Neutrophil (primary cell): Measurements from ENCODE around the gene TRABD2B.

Experiments
- H3K27ac ChIP-seq: fragments of 200-600 bp; sonication (generic); 2 replicates; pipeline ENCODE4 v1.5.1; 2016; ENCODE audit warnings: mild to moderate bottlenecking, moderate library complexity
- H3K27me3 ChIP-seq: fragments of 200-600 bp; sonication (generic); 2 replicates; pipeline ENCODE4 v1.6.0; 2016; ENCODE audit warnings: mild to moderate bottlenecking
- H3K36me3 ChIP-seq: fragments of 200-600 bp; sonication (generic); 2 replicates; pipeline ENCODE4 v1.5.1; 2017
- H3K4me1 ChIP-seq, 2 experiments: fragments of 200-600 bp in 1 of 2; sonication (generic) in 1 of 2; 1 replicate in 1 of 2; 2 replicates in 1 of 2; pipeline versions ENCODE4 v1.5.1 to v1.6.1; 2013 to 2016; ENCODE audit warnings: low read depth in 1 of 2, low read length in 1 of 2, mild to moderate bottlenecking in 1 of 2, moderate library complexity in 1 of 2; ENCODE audit not compliant: control insufficient read depth in 1 of 2, insufficient read depth in 1 of 2
- H3K4me3 ChIP-seq, 2 experiments: fragments of 200-600 bp in 1 of 2; sonication (generic) in 1 of 2; 1 replicate in 1 of 2; 2 replicates in 1 of 2; pipeline ENCODE4 v1.5.1; 2013 to 2016; ENCODE audit warnings: low read depth in 1 of 2, low read length in 1 of 2, mild to moderate bottlenecking in 1 of 2, moderate library complexity in 1 of 2
- H3K9me3 ChIP-seq: fragments of 200-600 bp; sonication (generic); 2 replicates; pipeline ENCODE4 v1.5.1; 2016
- TF ChIP-seq, protein P1 (sequence below): fragments of 200-600 bp; sonication (generic); IDR thresholded peaks from 2 replicates; pipeline ENCODE4 v1.5.1; 2016; ENCODE audit warnings: antibody characterized with exemption

TRABD2B gene

DNA sequence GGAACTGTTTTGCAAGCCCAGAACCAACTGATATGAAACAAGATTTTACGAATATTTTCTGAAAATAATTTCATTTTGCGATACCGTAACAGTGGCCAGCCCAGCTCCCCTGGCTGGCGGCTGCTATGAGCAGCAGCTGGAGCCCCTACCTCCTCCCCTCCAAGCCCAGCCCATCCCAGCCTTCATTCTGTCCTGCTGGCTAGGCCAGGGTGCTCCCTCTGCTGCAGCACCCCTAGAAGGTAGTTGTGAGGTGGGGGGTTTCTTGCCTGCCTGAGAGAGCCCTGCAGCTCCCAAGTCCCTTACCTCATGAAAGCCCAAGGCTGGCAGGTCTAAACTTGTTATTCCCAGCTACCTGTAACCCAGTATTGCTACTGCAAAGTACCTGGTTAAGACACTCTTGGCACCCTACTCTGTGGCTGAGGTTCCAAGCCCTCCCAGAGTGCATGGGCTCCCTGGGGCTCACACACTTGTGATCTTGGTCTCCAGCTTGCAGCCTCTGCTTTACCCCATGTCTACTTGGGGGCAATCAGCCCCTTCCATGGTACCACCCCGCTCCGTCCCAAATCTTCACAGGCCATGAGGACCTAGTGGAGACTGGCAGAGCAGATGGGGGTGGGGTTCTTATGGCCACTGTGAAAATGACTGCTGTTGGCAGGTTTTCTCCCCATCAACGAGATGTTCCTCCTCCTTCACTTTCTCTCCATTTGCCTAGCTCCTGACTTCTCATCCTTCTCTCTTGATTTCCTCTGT is 239.8 kb downstream of the TRABD2B start:
- no peak overlapping the region for H3K4me3 ChIP-seq
- H3K36me3 ChIP-seq, result no peaks in the 10 kb centered on the region
- H3K4me1 ChIP-seq, result no peaks in the 10 kb centered on the region
- H3K27ac ChIP-seq, result no peak overlapping the region
- TF ChIP-seq, protein P1, sequence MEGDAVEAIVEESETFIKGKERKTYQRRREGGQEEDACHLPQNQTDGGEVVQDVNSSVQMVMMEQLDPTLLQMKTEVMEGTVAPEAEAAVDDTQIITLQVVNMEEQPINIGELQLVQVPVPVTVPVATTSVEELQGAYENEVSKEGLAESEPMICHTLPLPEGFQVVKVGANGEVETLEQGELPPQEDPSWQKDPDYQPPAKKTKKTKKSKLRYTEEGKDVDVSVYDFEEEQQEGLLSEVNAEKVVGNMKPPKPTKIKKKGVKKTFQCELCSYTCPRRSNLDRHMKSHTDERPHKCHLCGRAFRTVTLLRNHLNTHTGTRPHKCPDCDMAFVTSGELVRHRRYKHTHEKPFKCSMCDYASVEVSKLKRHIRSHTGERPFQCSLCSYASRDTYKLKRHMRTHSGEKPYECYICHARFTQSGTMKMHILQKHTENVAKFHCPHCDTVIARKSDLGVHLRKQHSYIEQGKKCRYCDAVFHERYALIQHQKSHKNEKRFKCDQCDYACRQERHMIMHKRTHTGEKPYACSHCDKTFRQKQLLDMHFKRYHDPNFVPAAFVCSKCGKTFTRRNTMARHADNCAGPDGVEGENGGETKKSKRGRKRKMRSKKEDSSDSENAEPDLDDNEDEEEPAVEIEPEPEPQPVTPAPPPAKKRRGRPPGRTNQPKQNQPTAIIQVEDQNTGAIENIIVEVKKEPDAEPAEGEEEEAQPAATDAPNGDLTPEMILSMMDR, result no peak
- H3K9me3 ChIP-seq, result no peaks in the 10 kb centered on the region
- H3K27me3 ChIP-seq, result peaks cover 16% of the 10 kb centered on the region

DNA sequence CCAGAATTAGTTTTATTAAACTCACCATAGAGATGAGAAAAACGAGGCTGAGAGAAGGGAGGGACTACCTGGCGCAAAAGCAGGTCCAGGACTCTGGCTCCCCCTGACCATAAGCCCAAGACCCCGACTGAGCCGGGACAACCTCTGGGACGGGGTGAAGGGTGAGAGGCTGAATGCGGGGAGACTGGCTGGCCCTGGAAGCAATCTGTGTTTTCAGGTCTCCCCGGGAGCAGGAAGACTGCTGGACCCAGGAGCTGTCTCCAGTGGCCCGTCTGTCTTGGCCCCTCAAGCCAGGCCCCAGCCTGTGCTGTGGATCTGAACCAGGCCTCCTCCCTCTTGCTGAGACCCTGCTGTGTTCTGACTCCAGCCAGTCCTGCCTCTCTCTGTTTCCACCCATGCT is 240.8 kb downstream of the TRABD2B start:
- no peak overlapping the region for H3K4me3 ChIP-seq
- no peaks in the 10 kb centered on the region for H3K9me3 ChIP-seq
- no peaks in the 10 kb centered on the region for H3K4me1 ChIP-seq
- H3K36me3 ChIP-seq, result no peaks in the 10 kb centered on the region
- no peak overlapping the region for H3K27ac ChIP-seq
- TF ChIP-seq, protein P1, result no peak
- peaks cover 9% of the 10 kb centered on the region for H3K27me3 ChIP-seq

DNA sequence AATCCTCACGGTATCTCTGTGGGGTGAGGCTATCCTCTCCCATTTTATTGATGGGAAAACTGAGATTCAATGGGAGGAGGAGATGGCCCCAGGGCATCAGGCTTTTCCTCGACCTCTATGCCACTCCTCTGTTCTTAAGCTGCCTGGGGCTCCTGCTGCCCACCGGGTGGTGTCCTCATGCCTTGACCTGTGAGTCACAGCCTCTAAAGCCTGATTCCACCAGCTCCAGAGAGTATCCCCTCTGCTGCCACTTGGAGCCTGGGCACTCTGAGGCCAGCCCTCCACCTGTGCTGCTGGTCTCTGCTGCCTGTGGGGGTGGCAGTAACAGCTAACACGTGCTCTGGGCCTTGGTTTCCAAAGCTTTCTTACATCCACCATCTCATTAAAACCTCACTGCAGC is 241.2 kb downstream of the TRABD2B start:
- Histone ChIP-seq H3K27ac (no peak overlapping the region), H3K27me3 (peaks cover 9% of the 10 kb centered on the region), H3K4me1 (no peaks in the 10 kb centered on the region), H3K9me3 (no peaks in the 10 kb centered on the region), H3K4me3 (no peak overlapping the region), H3K36me3 (no peaks in the 10 kb centered on the region)
- TF ChIP-seq, protein P1, result no peak

DNA sequence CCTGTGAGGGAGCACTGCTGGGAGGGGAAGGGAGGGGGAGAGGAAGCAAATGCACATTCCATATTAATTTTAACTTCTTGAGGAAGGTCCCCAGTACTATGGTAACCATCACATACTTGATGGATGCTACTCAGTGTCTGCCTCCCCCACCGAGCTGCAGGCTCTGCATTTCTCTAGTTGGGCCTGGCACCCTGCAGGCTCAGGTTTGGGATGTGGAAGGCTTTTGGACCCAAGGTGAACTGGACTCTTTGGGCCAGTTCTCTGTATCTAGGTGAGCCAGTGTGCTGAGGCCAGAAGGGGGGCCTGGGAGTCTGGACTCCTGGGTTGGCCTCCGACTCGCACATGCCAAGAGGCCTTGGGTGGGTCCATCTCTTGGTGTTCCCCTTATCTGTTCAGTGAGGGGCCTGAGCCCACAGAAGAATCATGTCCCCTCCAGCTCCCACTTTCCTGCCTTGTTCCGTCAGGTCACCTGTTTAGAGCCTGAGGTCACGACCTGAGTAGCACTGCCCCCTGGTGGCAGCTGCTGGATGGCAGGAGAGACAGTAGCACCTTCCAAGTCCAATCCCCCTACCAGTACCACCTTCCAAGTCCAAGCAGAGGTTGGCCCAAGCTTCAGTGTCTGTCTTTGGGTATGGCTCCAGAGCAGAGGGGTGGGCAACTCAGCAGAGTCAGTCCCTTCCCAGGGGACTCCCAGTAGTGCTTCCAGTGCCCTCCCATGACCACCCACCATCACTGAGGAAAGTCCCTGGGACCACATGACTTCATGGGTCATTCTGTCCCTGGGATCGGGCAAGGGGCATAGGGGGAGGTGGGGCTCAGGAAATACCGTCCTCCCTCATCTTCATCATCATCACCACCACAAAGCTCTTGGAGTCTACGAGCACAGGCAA is 241.8 kb downstream of the TRABD2B start:
- Histone ChIP-seq H3K27me3 (peaks cover 9% of the 10 kb centered on the region), H3K4me3 (no peak overlapping the region), H3K36me3 (no peaks in the 10 kb centered on the region), H3K27ac (no peak overlapping the region), H3K9me3 (no peaks in the 10 kb centered on the region), H3K4me1 (no peaks in the 10 kb centered on the region)
- TF ChIP-seq, protein P1, result peak; percentile 24

DNA sequence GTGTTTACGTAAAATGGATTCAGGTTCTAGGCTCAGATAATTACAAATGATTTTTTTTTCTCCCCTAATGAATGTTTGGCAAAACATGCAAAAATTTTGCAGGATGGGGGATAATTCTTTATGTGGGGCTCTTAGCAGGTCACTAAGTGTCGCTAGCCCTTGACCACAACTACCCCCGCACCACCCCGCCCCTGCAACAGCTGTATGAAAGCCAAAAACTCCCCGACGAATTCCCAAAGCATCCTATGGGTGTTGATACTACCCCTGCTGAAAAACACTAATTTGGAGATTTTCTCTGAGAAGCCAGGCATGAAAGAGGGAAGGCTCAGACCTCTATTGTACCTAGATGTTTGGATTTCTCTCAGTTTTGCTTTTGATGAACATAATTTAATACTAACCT is 243.0 kb downstream of the TRABD2B start:
- Histone ChIP-seq H3K4me3 (no peak overlapping the region), H3K9me3 (no peaks in the 10 kb centered on the region), H3K27me3 (peaks cover 10% of the 10 kb centered on the region), H3K27ac (no peak overlapping the region), H3K4me1 (no peaks in the 10 kb centered on the region), H3K36me3 (no peaks in the 10 kb centered on the region)
- TF ChIP-seq, protein P1, result no peak
